ENCODE measurements around the gene PCDH19.

The PCDH19 gene

DNA sequence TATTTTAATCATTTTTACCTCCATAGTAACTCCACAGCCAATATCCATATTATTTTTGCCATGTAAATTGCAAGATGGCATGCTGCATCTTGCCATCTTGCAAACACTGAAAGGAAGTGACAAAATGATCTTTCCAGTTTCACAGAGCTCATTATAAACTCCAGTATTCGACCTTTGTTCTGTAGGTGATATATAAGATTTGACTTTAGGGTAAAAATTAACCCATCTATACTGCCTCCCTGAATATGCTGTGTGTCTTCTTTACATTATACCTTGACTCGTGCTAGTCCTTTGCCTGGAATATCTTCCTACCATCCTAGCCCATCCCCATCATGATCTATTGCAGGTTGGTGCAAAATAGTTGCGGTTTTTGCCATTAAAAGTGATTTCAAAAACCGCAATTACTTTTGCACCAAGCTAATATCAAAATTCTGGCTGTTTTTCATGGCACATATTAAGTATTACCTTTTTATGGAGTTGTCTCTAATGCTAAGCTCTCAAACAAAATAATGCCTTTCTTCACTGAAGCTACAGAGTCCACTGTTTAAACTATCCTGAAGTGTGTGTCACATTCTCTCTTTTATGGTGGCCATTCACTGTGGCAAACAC, 161.1 kb downstream of the PCDH19 start:
- Histone ChIP-seq H3K4me3 (ENCODE audit: low read depth in 1 of 2, low read length in 2 of 2) (no peak overlapping the region), H3K27ac (ENCODE audit: low read depth, low read length) (no peak overlapping the region), H3K36me3 (ENCODE audit: control insufficient read depth in 1 of 2, insufficient read depth in 2 of 2, low read length in 2 of 2) (no peaks in the 10 kb centered on the region), H3K9me3 (ENCODE audit: control insufficient read depth in 1 of 2, low read length in 2 of 2) (no peaks in the 10 kb centered on the region), H3K9ac (ENCODE audit: low read depth in 1 of 2, low read length in 2 of 2) (no peak overlapping the region), H3K27me3 (ENCODE audit: control insufficient read depth in 1 of 2, insufficient read depth in 2 of 2, low read length in 2 of 2) (no peaks in the 10 kb centered on the region), H3K4me1 (ENCODE audit: control insufficient read depth in 1 of 2, insufficient read depth in 2 of 2, low read length in 2 of 2) (no peaks in the 10 kb centered on the region)

DNA sequence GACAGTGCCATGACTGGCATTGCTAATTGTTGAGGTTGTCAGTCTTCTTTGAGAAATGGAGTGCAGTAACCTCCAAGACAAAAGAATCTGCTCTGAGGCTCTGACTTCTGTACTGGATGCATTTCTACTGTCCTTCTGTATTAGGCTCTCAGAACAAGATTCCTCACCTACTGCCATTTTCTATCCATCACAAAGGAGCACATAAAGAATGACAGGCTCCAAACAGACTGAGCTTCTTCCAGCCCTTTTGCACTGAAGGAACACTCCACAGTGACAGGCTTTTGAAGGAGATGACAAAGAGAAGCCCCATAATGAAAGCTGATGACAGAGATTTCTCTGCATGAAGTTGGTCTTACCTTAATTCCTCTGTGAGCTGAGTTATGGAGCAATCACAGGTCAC, 162.2 kb downstream of the PCDH19 start:
- H3K27ac ChIP-seq (ENCODE audit: low read depth, low read length) = no peak overlapping the region
- H3K4me1 ChIP-seq (ENCODE audit: control insufficient read depth in 1 of 2, insufficient read depth in 2 of 2, low read length in 2 of 2) = no peaks in the 10 kb centered on the region
- no peak overlapping the region for H3K9ac ChIP-seq (ENCODE audit: low read depth in 1 of 2, low read length in 2 of 2)
- no peaks in the 10 kb centered on the region for H3K36me3 ChIP-seq (ENCODE audit: control insufficient read depth in 1 of 2, insufficient read depth in 2 of 2, low read length in 2 of 2)
- no peak overlapping the region for H3K4me3 ChIP-seq (ENCODE audit: low read depth in 1 of 2, low read length in 2 of 2)
- no peaks in the 10 kb centered on the region for H3K27me3 ChIP-seq (ENCODE audit: control insufficient read depth in 1 of 2, insufficient read depth in 2 of 2, low read length in 2 of 2)
- H3K9me3 ChIP-seq (ENCODE audit: control insufficient read depth in 1 of 2, low read length in 2 of 2) = no peaks in the 10 kb centered on the region

DNA sequence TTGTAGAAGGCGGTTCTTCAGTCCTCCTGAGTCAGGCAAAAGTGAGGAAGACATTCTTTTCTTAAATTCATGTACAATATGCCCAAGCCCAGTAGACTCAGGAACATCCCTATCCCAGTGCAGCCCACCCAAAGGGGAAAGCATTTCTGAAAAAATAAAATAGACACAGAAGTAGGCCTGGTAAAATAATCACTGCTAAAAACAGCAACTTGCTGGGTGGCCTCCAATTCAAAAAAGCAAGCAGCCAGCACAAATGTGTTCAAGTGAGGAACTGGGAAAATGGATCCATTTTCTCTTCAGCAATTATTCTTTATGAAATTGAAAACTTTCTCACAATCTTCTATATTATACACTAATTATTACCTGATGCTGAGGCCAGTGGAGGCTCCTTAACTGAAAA, 165.4 kb downstream of the PCDH19 start:
- H3K4me3 ChIP-seq (ENCODE audit: low read depth in 1 of 2, low read length in 2 of 2) = no peak overlapping the region
- H3K9me3 ChIP-seq (ENCODE audit: control insufficient read depth in 1 of 2, low read length in 2 of 2) = no peaks in the 10 kb centered on the region
- H3K4me1 ChIP-seq (ENCODE audit: control insufficient read depth in 1 of 2, insufficient read depth in 2 of 2, low read length in 2 of 2) = no peaks in the 10 kb centered on the region
- H3K36me3 ChIP-seq (ENCODE audit: control insufficient read depth in 1 of 2, insufficient read depth in 2 of 2, low read length in 2 of 2) = no peaks in the 10 kb centered on the region
- H3K27me3 ChIP-seq (ENCODE audit: control insufficient read depth in 1 of 2, insufficient read depth in 2 of 2, low read length in 2 of 2) = no peaks in the 10 kb centered on the region
- no peak overlapping the region for H3K27ac ChIP-seq (ENCODE audit: low read depth, low read length)
- H3K9ac ChIP-seq (ENCODE audit: low read depth in 1 of 2, low read length in 2 of 2) = no peak overlapping the region

Measured in duodenal mucosa (tissue), 2 donors.